ENCODE data around the gene C1orf185. TPM values are rescaled to one million over a fixed set of nuclear protein-coding genes. Genes with fewer than 3 reads are reported as not detected.

Gene C1orf185
- not detected in 2 replicates for total RNA-seq (2014; rRNA removed; shearing (Covaris generic))

GRCh38 chr1:51101976-51102375, at the start of gene C1orf185:
Gene C1orf185 (plus strand): TSS chr1:51102228. CDS start chr1:51102234, 6 bp downstream.
- no peak within 1 kb of the TSS for H3K4me3 ChIP-seq (ENCODE audit: insufficient read depth, low read depth, low read length)
- no peaks in the 10 kb centered on the region for H3K36me3 ChIP-seq (replicated peaks; ENCODE audit: control insufficient read depth, insufficient read depth, low read length)
- no peaks in the 10 kb centered on the region for H3K27me3 ChIP-seq (ENCODE audit: control insufficient read depth, insufficient read depth, low read length)
- DNase-seq = no peak

- Histone ChIP-seq H3K27me3 (ENCODE audit: control insufficient read depth, insufficient read depth, low read length) (no peaks in the 10 kb centered on the region), H3K4me3 (ENCODE audit: insufficient read depth, low read depth, low read length) (no peak overlapping the region), H3K36me3 (replicated peaks; ENCODE audit: control insufficient read depth, insufficient read depth, low read length) (no peaks in the 10 kb centered on the region)
- DNase-seq = peak; percentile 38
These were observed 43.2 kb upstream of the C1orf185 start for GRCh38 chr1:51058858-51059257.

- Histone ChIP-seq H3K4me3 (ENCODE audit: insufficient read depth, low read depth, low read length) (no peak overlapping the region), H3K36me3 (replicated peaks; ENCODE audit: control insufficient read depth, insufficient read depth, low read length) (no peaks in the 10 kb centered on the region), H3K27me3 (ENCODE audit: control insufficient read depth, insufficient read depth, low read length) (no peaks in the 10 kb centered on the region)
- DNase-seq = no peak
These were observed 40.7 kb upstream of the C1orf185 start for GRCh38 chr1:51061231-51061918.

- no peak overlapping the region for H3K4me3 ChIP-seq (ENCODE audit: insufficient read depth, low read depth, low read length)
- DNase-seq = no peak
- no peaks in the 10 kb centered on the region for H3K27me3 ChIP-seq (ENCODE audit: control insufficient read depth, insufficient read depth, low read length)
- H3K36me3 ChIP-seq (replicated peaks; ENCODE audit: control insufficient read depth, insufficient read depth, low read length) = no peaks in the 10 kb centered on the region
These were observed 38.9 kb upstream of the C1orf185 start for GRCh38 chr1:51063121-51063520.

- H3K36me3 ChIP-seq (replicated peaks; ENCODE audit: control insufficient read depth, insufficient read depth, low read length) = no peaks in the 10 kb centered on the region
- no peak for DNase-seq
- no peaks in the 10 kb centered on the region; the same call in 1 of the 2 replicates for H3K27me3 ChIP-seq (ENCODE audit: control insufficient read depth, insufficient read depth, low read length)
- H3K4me3 ChIP-seq (ENCODE audit: insufficient read depth, low read depth, low read length) = no peak overlapping the region
These were observed 32.0 kb upstream of the C1orf185 start for GRCh38 chr1:51070011-51070410.

GRCh38 chr1:51070640-51071039, 31.4 kb upstream of the C1orf185 start:
- no peak overlapping the region for H3K4me3 ChIP-seq (ENCODE audit: insufficient read depth, low read depth, low read length)
- no peaks in the 10 kb centered on the region; the same call in 1 of the 2 replicates for H3K27me3 ChIP-seq (ENCODE audit: control insufficient read depth, insufficient read depth, low read length)
- DNase-seq = no peak
- H3K36me3 ChIP-seq (replicated peaks; ENCODE audit: control insufficient read depth, insufficient read depth, low read length) = no peaks in the 10 kb centered on the region

- no peaks in the 10 kb centered on the region; the same call in 1 of the 2 replicates for H3K27me3 ChIP-seq (ENCODE audit: control insufficient read depth, insufficient read depth, low read length)
- no peak overlapping the region for H3K4me3 ChIP-seq (ENCODE audit: insufficient read depth, low read depth, low read length)
- no peak for DNase-seq
- no peaks in the 10 kb centered on the region for H3K36me3 ChIP-seq (replicated peaks; ENCODE audit: control insufficient read depth, insufficient read depth, low read length)
These were observed 30.6 kb upstream of the C1orf185 start for GRCh38 chr1:51071291-51072042.

GRCh38 chr1:51072043-51072439, 30.0 kb upstream of the C1orf185 start:
- Histone ChIP-seq H3K4me3 (ENCODE audit: insufficient read depth, low read depth, low read length) (no peak overlapping the region), H3K36me3 (replicated peaks; ENCODE audit: control insufficient read depth, insufficient read depth, low read length) (no peaks in the 10 kb centered on the region), H3K27me3 (ENCODE audit: control insufficient read depth, insufficient read depth, low read length) (no peaks in the 10 kb centered on the region; the same call in 1 of the 2 replicates)
- DNase-seq = no peak

GRCh38 chr1:51072651-51073050, 29.4 kb upstream of the C1orf185 start:
- DNase-seq = no peak
- H3K27me3 ChIP-seq (ENCODE audit: control insufficient read depth, insufficient read depth, low read length) = no peaks in the 10 kb centered on the region; the same call in 1 of the 2 replicates
- H3K4me3 ChIP-seq (ENCODE audit: insufficient read depth, low read depth, low read length) = no peak overlapping the region
- H3K36me3 ChIP-seq (replicated peaks; ENCODE audit: control insufficient read depth, insufficient read depth, low read length) = no peaks in the 10 kb centered on the region

GRCh38 chr1:51073456-51073855, 28.6 kb upstream of the C1orf185 start:
- no peaks in the 10 kb centered on the region for H3K36me3 ChIP-seq (replicated peaks; ENCODE audit: control insufficient read depth, insufficient read depth, low read length)
- no peak for DNase-seq
- no peaks in the 10 kb centered on the region; the same call in 1 of the 2 replicates for H3K27me3 ChIP-seq (ENCODE audit: control insufficient read depth, insufficient read depth, low read length)
- no peak overlapping the region for H3K4me3 ChIP-seq (ENCODE audit: insufficient read depth, low read depth, low read length)

GRCh38 chr1:51086496-51087271, 15.3 kb upstream of the C1orf185 start:
- peak; percentile 18 for DNase-seq
- H3K27me3 ChIP-seq (ENCODE audit: control insufficient read depth, insufficient read depth, low read length) = no peaks in the 10 kb centered on the region; the same call in 1 of the 2 replicates
- H3K36me3 ChIP-seq (replicated peaks; ENCODE audit: control insufficient read depth, insufficient read depth, low read length) = no peaks in the 10 kb centered on the region

GRCh38 chr1:51088474-51088873, 13.6 kb upstream of the C1orf185 start:
- no peak overlapping the region for H3K4me3 ChIP-seq (ENCODE audit: insufficient read depth, low read depth, low read length)
- H3K27me3 ChIP-seq (ENCODE audit: control insufficient read depth, insufficient read depth, low read length) = no peaks in the 10 kb centered on the region
- DNase-seq = no peak
- H3K36me3 ChIP-seq (replicated peaks; ENCODE audit: control insufficient read depth, insufficient read depth, low read length) = no peaks in the 10 kb centered on the region

More at GRCh38 chr1:51086496-51087271, 15.3 kb upstream of the C1orf185 start:
- H3K4me3 ChIP-seq (ENCODE audit: insufficient read depth, low read depth, low read length) = no peak overlapping the region

- no peaks in the 10 kb centered on the region for H3K27me3 ChIP-seq (ENCODE audit: control insufficient read depth, insufficient read depth, low read length)
- no peak for DNase-seq
- no peaks in the 10 kb centered on the region for H3K36me3 ChIP-seq (replicated peaks; ENCODE audit: control insufficient read depth, insufficient read depth, low read length)
- H3K4me3 ChIP-seq (ENCODE audit: insufficient read depth, low read depth, low read length) = no peak overlapping the region
These were observed 8.4 kb upstream of the C1orf185 start for GRCh38 chr1:51093581-51093980.

GRCh38 chr1:51097171-51097570, 4.9 kb upstream of the C1orf185 start:
- Histone ChIP-seq H3K27me3 (ENCODE audit: control insufficient read depth, insufficient read depth, low read length) (no peaks in the 10 kb centered on the region), H3K4me3 (ENCODE audit: insufficient read depth, low read depth, low read length) (no peak overlapping the region), H3K36me3 (replicated peaks; ENCODE audit: control insufficient read depth, insufficient read depth, low read length) (no peaks in the 10 kb centered on the region)
- no peak for DNase-seq

All from H7 (cell line).